Mesenchymal stem cell (in vitro differentiated cells and primary cell): Measurements from ENCODE around the gene LY6G6F.
A peak's percentile ranks its signal among the peaks of the same experiment; 100 is the strongest.

ENCODE experiments used
- DNase-seq: peaks from one replicate; pipeline ENCODE4 v3.0.0-alpha.2; 2013
- H2AFZ ChIP-seq: one replicate; pipeline ENCODE4 v1.6.1; 2013; ENCODE audit warnings: low read depth, mild to moderate bottlenecking, control low read depth, inconsistent platforms, low read length, moderate library complexity
- H2AK5ac ChIP-seq: 2 replicates; pipeline ENCODE4 v1.6.1; 2013; ENCODE audit warnings: low read length, moderate library complexity, mild to moderate bottlenecking, inconsistent platforms; ENCODE audit not compliant: severe bottlenecking
- H2BK120ac ChIP-seq: one replicate; pipeline ENCODE4 v1.6.1; 2013; ENCODE audit warnings: low read depth, mild to moderate bottlenecking, inconsistent platforms, low read length, moderate library complexity
- H2BK12ac ChIP-seq, 2 experiments: one replicate each; pipeline ENCODE4 v1.6.1; 2013; ENCODE audit warnings: inconsistent platforms in 2 of 2, low read length in 2 of 2, mild to moderate bottlenecking in 2 of 2, moderate library complexity in 2 of 2, control low read depth in 1 of 2
- H2BK15ac ChIP-seq: one replicate; pipeline ENCODE4 v1.6.1; 2013; ENCODE audit warnings: mild to moderate bottlenecking, low read depth, inconsistent platforms; ENCODE audit not compliant: poor library complexity, severe bottlenecking
- H2BK5ac ChIP-seq: 2 replicates; pipeline ENCODE4 v1.6.1; 2013; ENCODE audit warnings: low read depth, mild to moderate bottlenecking, low read length, control low read depth, inconsistent platforms; ENCODE audit not compliant: poor library complexity, severe bottlenecking
- H3K14ac ChIP-seq, 2 experiments: one replicate each; pipeline ENCODE4 v1.6.1; 2013; ENCODE audit warnings: inconsistent platforms in 2 of 2, low read length in 2 of 2, control low read depth in 1 of 2, mild to moderate bottlenecking in 1 of 2, moderate library complexity in 1 of 2
- H3K18ac ChIP-seq, 2 experiments: one replicate each; pipeline ENCODE4 v1.6.1; 2013; ENCODE audit warnings: inconsistent platforms in 2 of 2, low read length in 2 of 2, control low read depth in 1 of 2, low read depth in 1 of 2, mild to moderate bottlenecking in 1 of 2
- H3K23ac ChIP-seq, 2 experiments: one replicate each; pipeline ENCODE4 v1.6.1; 2013; ENCODE audit warnings: inconsistent platforms in 2 of 2, low read length in 2 of 2, mild to moderate bottlenecking in 2 of 2, moderate library complexity in 2 of 2, control low read depth in 1 of 2
- H3K27ac ChIP-seq: 2 replicates; pipeline ENCODE4 v1.5.1; 2013; ENCODE audit warnings: mild to moderate bottlenecking, moderate library complexity, low read length, control low read depth, inconsistent platforms; ENCODE audit not compliant: poor library complexity, severe bottlenecking
- H3K27me3 ChIP-seq, 2 experiments: 2 replicates each; pipeline versions ENCODE4 v1.6.1 to v1.7.0; 2013; ENCODE audit warnings: low read length in 2 of 2, mild to moderate bottlenecking in 2 of 2, moderate library complexity in 2 of 2, control low read depth in 1 of 2, inconsistent platforms in 1 of 2; ENCODE audit not compliant: control insufficient read depth in 1 of 2, insufficient read depth in 1 of 2
- H3K36me3 ChIP-seq, 2 experiments: 2 replicates each; pipeline versions ENCODE4 v1.6.1 to v1.7.0; 2013; ENCODE audit warnings: low read length in 2 of 2, control low read depth in 1 of 2, inconsistent platforms in 1 of 2, low read depth in 1 of 2, mild to moderate bottlenecking in 1 of 2; ENCODE audit not compliant: insufficient read depth in 2 of 2, control insufficient read depth in 1 of 2
- H3K4ac ChIP-seq, 2 experiments: one replicate each; pipeline ENCODE4 v1.6.1; 2013; ENCODE audit warnings: inconsistent platforms in 2 of 2, low read length in 2 of 2, mild to moderate bottlenecking in 2 of 2, moderate library complexity in 2 of 2, control low read depth in 1 of 2, low read depth in 1 of 2
- H3K4me1 ChIP-seq: 2 replicates; pipeline ENCODE4 v1.6.1; 2013; ENCODE audit warnings: low read depth, low read length, control low read depth; ENCODE audit not compliant: control insufficient read depth, insufficient read depth
- H3K4me2 ChIP-seq: 2 replicates; pipeline ENCODE4 v1.6.1; 2013; ENCODE audit warnings: low read length, mild to moderate bottlenecking, inconsistent platforms; ENCODE audit not compliant: poor library complexity, severe bottlenecking
- H3K4me3 ChIP-seq, 2 experiments: 2 replicates each; pipeline versions ENCODE4 v1.5.1 to v1.7.0; 2013; ENCODE audit warnings: low read length in 2 of 2, mild to moderate bottlenecking in 2 of 2, control low read depth in 1 of 2, low read depth in 1 of 2; ENCODE audit not compliant: insufficient read depth in 1 of 2
- H3K79me1 ChIP-seq: replicated peaks from 2 replicates; pipeline ENCODE4 v1.6.1; 2013; ENCODE audit warnings: mild to moderate bottlenecking, control low read depth, low read length, inconsistent platforms; ENCODE audit not compliant: poor library complexity, severe bottlenecking
- H3K9ac ChIP-seq: 2 replicates; pipeline ENCODE4 v1.7.0; 2013; ENCODE audit warnings: mild to moderate bottlenecking, low read length, moderate library complexity
- H3K9me3 ChIP-seq: 2 replicates; pipeline ENCODE4 v1.7.0; 2013; ENCODE audit warnings: mild to moderate bottlenecking, low read length; ENCODE audit not compliant: control insufficient read depth
- H4K8ac ChIP-seq: one replicate; pipeline ENCODE4 v1.6.1; 2013; ENCODE audit warnings: inconsistent platforms, mild to moderate bottlenecking, low read length, moderate library complexity
- H4K91ac ChIP-seq: one replicate; pipeline ENCODE4 v1.6.1; 2013; ENCODE audit warnings: mild to moderate bottlenecking, low read length, inconsistent platforms
- WGBS: methylation state at CpG from one replicate; pipeline ENCODE4 v1.1.7; 2013; ENCODE audit warnings: mixed read lengths; 5-methylcytosine and 5-hydroxymethylcytosine counted together

The LY6G6F gene

DNA sequence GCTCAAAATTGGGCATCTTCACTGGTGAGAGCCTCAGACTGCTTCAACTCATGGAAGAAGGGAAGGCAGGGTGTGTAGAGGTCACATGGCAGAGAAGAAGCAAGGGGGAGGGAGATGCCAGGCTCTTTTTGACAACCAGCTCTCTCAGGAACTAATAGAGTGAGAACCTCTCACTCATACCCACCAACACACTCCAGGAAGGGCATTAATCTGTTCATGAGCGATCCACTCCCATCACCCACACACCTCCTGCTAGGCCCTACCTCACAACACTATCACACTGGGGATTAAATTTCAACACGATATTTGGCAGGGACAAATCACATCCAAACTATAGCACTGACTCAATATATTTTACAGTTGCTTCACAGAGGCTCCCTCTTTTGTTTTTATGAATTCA is 35.1 kb downstream of the LY6G6F start:
- no peak overlapping the region for H3K14ac ChIP-seq
- no peak overlapping the region for H3K4me3 ChIP-seq
- H2BK12ac ChIP-seq, result no peak overlapping the region
- no peak for DNase-seq
- no peak overlapping the region for H3K27ac ChIP-seq
- H3K4ac ChIP-seq, result no peak overlapping the region
- H3K79me1 ChIP-seq, result peaks cover 2% of the 10 kb centered on the region
- H3K9ac ChIP-seq, result no peak overlapping the region
- H3K36me3 ChIP-seq, result peaks cover 0 to 32% of the 10 kb centered on the region in 2 experiments
- no peak overlapping the region for H2AFZ ChIP-seq
- H4K91ac ChIP-seq, result no peak overlapping the region
- peaks cover 22% of the 10 kb centered on the region for H3K4me1 ChIP-seq
- no peak overlapping the region for H2BK15ac ChIP-seq
- 94% methylated on average over 2 of the region's 2 CpGs for WGBS
- H2BK5ac ChIP-seq, result no peak overlapping the region
- H3K4me2 ChIP-seq, result no peak overlapping the region
- H2BK120ac ChIP-seq, result no peak overlapping the region
- H3K23ac ChIP-seq, result no peak overlapping the region
- H4K8ac ChIP-seq, result no peak overlapping the region
- H3K9me3 ChIP-seq, result no peaks in the 10 kb centered on the region
- H3K18ac ChIP-seq, result no peak overlapping the region
- H3K27me3 ChIP-seq, result no peaks in the 10 kb centered on the region
- H2AK5ac ChIP-seq, result no peak overlapping the region

DNA sequence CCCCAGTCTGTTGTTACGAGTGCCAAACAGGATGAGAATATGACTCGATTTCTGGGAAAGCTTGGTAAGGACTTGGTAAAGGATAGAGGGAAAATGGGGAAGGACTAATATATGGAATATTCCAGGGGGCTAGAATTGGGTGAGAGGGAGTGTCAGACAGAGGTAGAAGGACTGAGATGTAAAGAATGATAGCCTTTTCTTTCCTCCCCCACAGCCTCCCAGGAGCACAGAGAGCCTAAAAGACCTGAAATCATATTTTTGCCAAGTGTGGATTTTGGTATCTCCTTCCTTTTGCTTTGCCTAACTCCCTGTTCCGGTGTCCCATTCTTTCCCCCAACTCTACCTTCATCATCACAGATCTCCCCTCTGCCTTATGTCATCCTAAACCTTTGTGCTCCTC is 36.2 kb downstream of the LY6G6F start:
- Histone ChIP-seq H3K4me1 (peaks cover 21% of the 10 kb centered on the region), H2BK120ac (no peak overlapping the region), H2BK5ac (no peak overlapping the region), H3K23ac (no peak overlapping the region), H3K27ac (no peak overlapping the region), H3K18ac (no peak overlapping the region), H3K79me1 (no peaks in the 10 kb centered on the region), H3K4me2 (no peak overlapping the region), H3K27me3 (no peaks in the 10 kb centered on the region), H3K4me3 (no peak overlapping the region), H4K8ac (no peak overlapping the region), H2BK15ac (no peak overlapping the region), H4K91ac (no peak overlapping the region), H2BK12ac (no peak overlapping the region), H2AFZ (no peak overlapping the region), H3K36me3 (peaks cover 0 to 40% of the 10 kb centered on the region in 2 experiments), H3K9me3 (no peaks in the 10 kb centered on the region), H3K14ac (no peak overlapping the region), H2AK5ac (no peak overlapping the region), H3K9ac (no peak overlapping the region), H3K4ac (no peak overlapping the region)
- 97% methylated on average over 3 of the region's 3 CpGs for WGBS
- no peak for DNase-seq

DNA sequence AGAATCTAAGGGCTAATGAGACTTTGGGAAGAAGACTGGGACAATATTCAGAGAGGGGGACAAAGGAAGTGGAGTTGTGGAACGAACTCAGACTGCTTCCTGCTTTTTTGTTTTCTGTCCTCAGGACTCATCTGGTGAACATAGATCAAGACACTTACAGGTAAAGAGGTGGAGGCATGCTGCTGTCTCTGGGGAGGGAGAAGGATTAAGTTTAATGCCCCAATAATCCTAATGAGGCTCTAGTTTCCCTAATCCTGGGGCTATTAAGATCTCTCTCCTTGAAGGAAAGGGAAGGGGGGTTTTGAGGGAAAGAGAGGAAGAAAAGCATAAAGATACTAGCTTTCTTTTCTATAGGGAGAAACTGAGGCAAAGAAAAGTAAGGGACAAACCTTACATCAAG is 37.8 kb downstream of the LY6G6F start:
- Histone ChIP-seq H3K14ac (no peak overlapping the region), H3K9me3 (no peaks in the 10 kb centered on the region), H2BK15ac (no peak overlapping the region), H3K27ac (no peak overlapping the region), H2AFZ (no peak overlapping the region), H3K4ac (no peak overlapping the region), H3K18ac (no peak overlapping the region), H3K4me2 (no peak overlapping the region), H4K91ac (no peak overlapping the region), H3K36me3 (peaks cover 0 to 43% of the 10 kb centered on the region in 2 experiments), H2BK120ac (no peak overlapping the region), H2BK12ac (no peak overlapping the region), H2BK5ac (no peak overlapping the region), H3K79me1 (no peaks in the 10 kb centered on the region), H4K8ac (no peak overlapping the region), H3K4me1 (peaks cover 8% of the 10 kb centered on the region), H3K27me3 (no peaks in the 10 kb centered on the region), H3K23ac (no peak overlapping the region), H3K4me3 (no peak overlapping the region), H3K9ac (no peak overlapping the region), H2AK5ac (no peak overlapping the region)
- no peak for DNase-seq
- 77% methylated on average over 1 of the region's 1 CpG for WGBS

DNA sequence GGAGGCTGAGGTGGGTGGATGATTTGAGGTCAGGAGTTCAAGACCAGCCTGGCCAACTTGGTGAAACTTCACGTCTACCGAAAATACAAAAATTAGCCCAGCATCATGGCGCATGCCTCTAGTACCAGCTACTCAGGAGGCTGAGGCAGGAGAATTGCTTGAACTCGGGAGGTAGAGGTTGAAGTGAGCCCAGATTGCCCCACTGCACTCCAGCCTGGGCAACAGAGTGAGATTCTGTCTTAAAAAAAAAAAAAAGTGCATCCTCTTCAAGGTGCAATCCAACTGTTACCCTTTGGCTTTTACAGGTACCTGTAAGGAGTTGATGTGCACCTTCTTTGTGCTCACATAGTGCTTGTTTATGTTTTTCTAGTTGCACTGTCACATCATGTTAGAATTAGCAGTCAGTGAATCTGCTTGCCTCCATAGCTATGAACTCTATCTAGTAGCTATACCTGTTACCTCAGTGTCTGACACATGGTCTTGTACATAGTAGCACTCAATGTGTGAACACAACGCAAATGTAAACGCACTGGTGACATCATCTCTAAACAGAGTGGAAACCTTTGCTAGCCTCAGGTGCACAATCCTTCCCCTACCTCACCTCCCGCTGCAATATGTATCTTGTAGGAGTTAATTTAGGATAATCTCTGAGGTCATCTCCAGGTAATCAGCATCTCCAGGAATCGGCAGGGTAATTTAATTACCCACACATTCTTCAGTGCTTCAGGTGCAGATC is 42.8 kb downstream of the LY6G6F start:
- no peak overlapping the region for H3K14ac ChIP-seq
- no peak overlapping the region for H4K8ac ChIP-seq
- no peak for DNase-seq
- H4K91ac ChIP-seq, result no peak overlapping the region
- no peaks in the 10 kb centered on the region for H3K79me1 ChIP-seq
- no peak overlapping the region for H2AFZ ChIP-seq
- peaks cover 0 to 19% of the 10 kb centered on the region in 2 experiments for H3K36me3 ChIP-seq
- H2BK5ac ChIP-seq, result no peak overlapping the region
- no peak overlapping the region for H2BK120ac ChIP-seq
- peak overlapping the region in 1 of 2 experiments; percentile 34 for H3K23ac ChIP-seq
- H3K18ac ChIP-seq, result peak overlapping the region; percentile 25 to 39
- H2AK5ac ChIP-seq, result no peak overlapping the region
- peaks cover 7% of the 10 kb centered on the region for H3K4me1 ChIP-seq
- no peak overlapping the region for H3K4me2 ChIP-seq
- no peak overlapping the region for H2BK15ac ChIP-seq
- peak overlapping the region in 1 of 2 experiments; percentile 48 for H3K4ac ChIP-seq
- H3K9me3 ChIP-seq, result no peaks in the 10 kb centered on the region
- no peak overlapping the region for H3K4me3 ChIP-seq
- H3K27ac ChIP-seq, result no peak overlapping the region
- H3K27me3 ChIP-seq, result no peaks in the 10 kb centered on the region
- 91% methylated on average over 5 of the region's 8 CpGs for WGBS
- no peak overlapping the region for H3K9ac ChIP-seq
- peak overlapping the region in 1 of 2 experiments; percentile 31 for H2BK12ac ChIP-seq
